Measurements from ENCODE around the gene STAG1.
"Not testable (repeated sequence)": the region's sequence is repeated elsewhere in the genome, so short reads cannot be mapped to it uniquely, and the experiment has no call there.

STAG1 gene

GRCh38 chr3:136642711-136643110 is 109.5 kb downstream of the STAG1 start:
- no peak for DNase-seq

DNA sequence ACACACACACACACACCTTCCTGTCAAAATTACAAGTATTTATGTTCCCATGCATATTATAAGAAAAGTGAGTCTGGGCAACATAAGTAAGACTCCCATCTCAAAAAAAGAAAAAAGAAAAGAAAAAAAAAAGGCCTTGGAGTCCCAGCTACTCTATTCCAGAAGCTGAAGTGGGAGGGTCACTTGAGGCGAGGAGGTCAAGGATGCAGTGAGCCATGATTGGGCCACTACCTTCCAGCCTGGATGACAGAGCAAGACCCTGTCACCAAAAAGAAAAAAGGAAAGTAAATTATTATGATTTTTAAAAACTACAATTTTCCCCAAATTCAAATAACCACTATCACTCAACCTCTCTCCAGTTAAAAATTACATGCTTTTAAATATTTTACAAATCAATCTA is 113.1 kb downstream of the STAG1 start:
- no peak for DNase-seq

DNA sequence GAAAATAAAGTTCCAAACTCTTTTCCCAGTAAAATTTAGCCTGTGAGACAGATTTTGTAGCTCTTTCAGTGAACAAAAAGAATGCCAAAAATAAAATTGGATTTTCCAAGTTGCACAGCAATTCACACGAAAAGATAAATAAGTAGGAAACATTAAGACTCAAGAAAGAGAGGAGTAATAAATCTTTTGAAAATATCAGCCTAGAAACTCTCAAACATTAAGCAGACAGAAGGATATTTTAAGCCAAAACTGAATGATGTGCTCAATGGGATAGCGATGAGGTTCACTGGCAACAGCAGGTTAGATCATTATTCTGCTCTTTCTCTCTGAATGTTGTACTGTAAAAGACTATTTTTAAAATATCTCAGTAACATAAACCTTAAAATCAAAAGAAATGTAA is 115.0 kb downstream of the STAG1 start:
- no peak for DNase-seq

GRCh38 chr3:136634821-136635220 is 117.4 kb downstream of the STAG1 start:
- DNase-seq: no peak

GRCh38 chr3:136632625-136633081 is 119.5 kb downstream of the STAG1 start:
- peak; percentile 5 for DNase-seq

DNA sequence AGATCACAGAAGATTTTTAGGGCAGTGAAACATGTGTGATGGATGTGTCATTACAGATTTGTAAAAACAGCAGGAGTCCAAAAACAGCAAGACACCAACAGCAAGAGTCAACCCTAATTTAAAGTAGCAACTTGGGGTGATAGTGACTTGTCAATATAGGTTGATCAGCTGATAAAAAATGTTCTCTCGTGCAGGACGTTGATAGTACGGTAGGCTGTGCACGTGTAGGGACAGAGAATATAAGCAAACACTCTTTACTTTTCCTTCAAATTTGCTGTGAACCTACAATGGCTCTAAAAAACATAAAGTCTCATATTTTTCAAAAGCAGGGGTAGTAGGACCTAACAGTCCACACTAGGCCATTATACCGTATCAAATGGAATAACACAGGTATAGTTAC is 120.8 kb downstream of the STAG1 start:
- DNase-seq: no peak

DNA sequence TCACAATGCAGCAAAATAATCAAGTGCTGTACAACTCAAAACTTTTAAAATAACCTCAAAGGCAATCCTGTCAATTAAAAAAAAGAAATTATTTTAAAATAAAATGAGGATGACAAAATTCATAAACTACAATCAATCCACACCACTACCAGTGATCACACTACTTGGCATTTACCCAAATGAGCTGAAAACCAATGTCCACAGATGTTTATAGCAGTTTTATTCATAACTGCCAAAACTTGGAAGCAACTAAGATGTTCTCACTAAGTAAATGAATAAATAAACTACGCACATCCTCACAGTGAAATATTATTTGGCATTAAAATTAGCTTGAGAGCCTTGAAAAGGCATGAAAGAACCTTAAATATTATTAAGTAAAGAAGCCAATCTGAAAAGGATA is 121.3 kb downstream of the STAG1 start:
- DNase-seq: no peak

DNA sequence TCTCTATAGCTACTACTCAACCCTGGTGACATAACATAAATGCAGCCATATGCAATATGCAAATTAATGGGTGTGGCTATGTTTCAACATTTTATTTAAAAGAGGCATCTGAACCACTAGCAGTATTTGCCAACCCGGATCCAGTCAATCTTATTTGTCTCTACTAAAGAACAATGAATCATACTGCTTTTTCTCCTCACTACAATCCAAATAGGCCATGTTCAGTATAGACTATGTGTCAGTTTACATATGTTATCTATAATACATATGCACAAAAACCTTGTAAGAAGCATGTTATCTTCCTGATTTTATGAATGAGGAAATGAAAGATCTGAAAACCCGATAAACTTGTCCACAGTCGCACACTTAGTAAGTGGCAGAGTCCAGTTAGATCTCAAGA is 125.7 kb downstream of the STAG1 start:
- no peak for DNase-seq

DNA sequence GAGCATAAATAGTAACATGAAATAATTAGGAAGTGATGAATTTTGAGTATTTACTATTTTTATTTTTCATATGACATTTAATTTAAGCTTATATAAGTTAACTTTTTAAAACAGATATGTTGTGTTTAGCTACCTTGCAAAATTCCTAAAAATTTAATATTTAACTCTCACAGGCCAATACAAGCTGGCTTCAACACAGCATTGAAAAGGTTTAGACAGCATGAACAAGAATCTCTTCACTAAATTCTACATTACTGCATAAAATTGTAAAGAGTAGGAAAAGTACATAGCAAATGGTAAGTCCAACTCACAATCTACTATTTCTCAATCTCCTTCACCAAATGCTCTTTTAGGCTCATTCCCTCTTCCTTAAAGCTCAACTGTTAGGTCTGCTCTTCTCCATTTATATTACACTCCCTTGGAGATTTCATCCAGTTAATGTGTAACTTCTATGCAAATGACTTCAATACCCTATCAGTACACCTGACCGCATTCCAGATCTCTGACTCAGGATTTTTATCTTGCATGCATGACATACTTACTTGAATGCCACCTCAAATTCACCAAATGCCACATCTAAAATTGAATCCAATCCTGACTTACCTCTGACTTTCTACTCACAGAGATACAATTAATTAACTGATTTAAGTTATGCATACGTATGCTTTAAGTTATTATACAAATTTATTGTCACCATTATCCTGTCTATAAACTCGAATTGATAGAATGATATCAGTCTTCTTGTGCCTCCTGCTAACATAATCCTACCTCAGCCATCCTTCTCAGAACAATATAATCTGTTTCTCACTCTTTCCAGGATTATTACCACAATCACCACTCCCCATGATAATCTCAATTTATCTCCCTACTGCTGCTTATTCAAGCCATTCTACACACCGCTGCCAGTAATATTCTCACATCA is 127.0 kb downstream of the STAG1 start:
- peak; percentile 84 for DNase-seq

GRCh38 chr3:136624371-136624770 is 127.8 kb downstream of the STAG1 start:
- no peak for DNase-seq

DNA sequence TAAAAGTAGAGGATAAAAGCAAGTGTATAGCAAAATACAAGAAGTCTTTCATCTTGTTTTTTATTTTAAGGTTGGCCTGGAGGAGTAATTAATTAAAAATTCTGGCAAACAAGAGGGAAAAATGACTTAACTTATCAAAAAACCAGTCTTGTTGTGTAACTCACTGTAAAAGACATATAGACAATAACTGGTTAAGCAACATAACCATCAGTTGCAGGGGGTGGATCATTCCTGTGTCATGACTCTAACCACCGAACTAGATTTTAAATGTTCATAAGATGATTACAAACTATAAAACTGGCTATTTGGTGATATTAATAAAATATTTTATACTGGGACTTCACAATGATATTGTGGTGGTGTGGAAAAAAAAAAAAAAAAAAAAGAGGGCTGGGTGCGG is 130.6 kb downstream of the STAG1 start:
- DNase-seq: no peak

GRCh38 chr3:136620436-136620835 is 131.7 kb downstream of the STAG1 start:
- no peak for DNase-seq

DNA sequence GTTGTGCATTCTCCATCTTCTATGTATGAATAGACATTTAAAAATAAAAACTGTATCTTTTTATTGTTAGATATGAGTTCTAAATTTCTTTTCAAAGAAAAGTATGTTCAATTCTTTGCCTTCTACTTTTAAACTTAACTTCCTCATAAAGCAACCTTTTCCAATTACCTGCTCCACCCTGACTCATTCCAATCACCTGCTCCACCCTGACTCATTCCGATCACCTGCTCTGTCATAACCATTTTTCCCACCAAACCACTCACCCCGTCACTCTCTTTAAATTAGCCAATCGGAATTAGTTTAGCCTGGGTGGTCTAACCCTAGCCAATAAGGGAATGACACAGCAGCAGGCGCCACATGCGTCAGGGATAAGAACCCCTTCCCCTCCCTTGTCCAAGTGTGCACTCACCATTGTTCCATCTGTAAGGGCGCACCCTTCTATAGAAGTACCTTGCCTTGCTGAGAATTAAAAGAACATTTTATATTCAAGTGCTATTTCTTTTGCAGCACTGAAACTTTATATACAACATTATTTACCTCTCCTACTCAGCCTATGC is 134.1 kb downstream of the STAG1 start:
- not testable (repeated sequence) for DNase-seq

DNA sequence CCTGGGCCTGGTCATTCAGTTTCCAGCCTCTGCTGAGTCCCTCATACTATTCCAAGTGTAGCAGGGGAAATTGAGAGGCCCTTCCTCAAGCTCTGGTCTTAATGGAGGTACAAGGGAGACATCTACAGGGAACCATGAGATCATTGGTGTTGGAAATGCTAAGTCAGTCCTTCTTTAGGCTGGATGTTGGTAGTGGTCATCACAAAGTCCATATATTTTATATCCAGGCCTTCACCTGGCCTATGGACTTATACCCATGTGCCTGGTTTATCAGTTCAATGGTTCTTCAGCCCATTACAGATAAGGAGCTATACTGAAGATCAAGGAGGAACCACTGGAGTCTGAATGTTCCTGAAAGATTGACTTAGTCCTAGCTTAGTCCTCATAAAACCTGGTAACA is 135.0 kb downstream of the STAG1 start:
- DNase-seq: no peak

DNA sequence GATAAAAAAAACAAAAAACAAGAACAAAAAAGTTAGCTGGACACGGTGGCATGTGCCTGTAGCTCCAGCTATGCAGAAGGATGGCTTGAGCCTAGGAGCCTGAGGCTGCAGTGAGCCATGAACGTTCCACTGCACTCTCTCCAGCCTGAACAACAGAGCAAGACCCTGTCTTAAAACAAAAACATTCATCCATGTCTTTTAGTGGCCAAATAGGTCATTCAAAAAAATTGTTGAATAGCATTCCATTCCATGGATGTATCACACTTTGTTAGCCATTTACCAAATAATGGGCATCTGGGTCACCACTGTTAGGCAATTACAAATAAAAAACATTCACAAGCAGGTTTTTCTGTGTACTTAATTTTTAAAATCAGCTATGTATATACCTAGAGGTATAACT is 139.7 kb downstream of the STAG1 start:
- DNase-seq: no peak

- no peak for DNase-seq
Measured at GRCh38 chr3:136606990-136607389, 145.2 kb downstream of the STAG1 start.

DNA sequence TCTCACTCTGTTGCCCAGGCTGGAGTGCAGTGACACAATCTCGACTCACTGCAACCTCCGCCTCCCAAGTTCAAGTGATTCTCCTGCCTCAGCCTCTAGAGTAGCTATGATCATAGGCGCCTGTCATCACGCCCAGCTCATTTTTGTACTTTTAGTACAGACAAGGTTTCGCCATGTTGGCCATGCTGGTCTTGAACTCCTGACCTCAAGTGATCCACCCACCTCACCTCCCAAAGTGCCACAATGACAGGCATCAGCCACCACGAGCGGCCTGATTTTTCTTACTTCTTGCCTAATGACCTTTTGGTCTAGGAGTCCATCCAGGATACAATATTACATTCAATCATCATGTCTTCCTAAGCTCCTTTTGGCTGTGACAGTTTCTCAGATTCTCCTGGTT is 146.0 kb downstream of the STAG1 start:
- DNase-seq: not testable (repeated sequence)

DNA sequence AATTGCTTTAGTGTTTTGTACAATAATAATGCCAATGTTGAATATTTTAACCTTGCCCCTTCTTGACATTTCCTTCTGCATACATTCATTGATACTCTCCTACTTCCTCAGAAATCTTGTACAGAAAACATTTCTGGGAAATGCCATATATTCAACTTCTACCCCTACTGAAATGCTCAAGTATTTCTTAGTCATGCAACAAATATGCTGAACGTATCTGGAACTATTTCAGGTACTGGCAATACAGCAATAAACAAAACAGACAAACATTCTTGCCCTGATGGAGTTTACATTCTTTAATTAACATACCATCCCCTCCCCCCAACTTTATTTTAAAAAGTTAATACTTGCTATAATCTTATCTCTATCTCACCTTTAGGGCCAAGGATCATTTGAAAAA is 147.2 kb downstream of the STAG1 start:
- DNase-seq: no peak

- DNase-seq: no peak
Measured at GRCh38 chr3:136602818-136603217, 149.4 kb downstream of the STAG1 start.

DNA sequence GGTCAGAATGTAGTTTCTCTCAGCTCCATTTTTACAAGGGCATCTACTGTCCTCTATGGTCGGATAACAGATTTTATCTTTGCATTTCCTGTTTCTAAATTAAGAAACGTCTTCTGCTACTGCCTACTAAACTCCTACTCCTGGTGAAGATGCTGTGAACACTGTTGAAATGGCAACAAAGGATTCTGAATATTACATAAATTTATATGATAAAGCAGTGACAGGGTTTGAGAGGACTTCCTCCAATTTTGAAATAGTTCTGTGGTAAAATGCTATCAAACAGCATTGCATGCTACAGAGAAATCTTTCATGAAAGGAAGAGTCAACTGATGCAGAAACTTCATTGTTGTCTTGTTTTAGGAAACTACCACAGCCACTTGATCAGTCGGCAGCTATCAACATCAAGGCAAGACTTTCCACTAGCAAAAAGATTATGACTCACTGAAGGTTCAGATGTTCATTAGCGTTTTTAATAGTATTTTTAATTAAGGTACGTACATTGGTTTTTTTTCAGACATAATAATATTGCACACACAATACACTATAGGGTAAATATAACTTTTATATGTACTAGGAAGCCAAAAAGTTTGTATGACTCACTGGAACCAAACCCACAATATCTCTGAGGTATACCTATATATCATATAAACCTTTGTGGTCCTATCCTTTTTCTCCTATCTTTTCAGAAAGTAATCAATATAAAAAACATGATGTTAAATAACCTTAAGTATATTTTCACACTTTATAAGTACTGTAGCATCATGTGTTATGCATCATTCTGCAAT is 156.1 kb downstream of the STAG1 start:
- DNase-seq: no peak

DNA sequence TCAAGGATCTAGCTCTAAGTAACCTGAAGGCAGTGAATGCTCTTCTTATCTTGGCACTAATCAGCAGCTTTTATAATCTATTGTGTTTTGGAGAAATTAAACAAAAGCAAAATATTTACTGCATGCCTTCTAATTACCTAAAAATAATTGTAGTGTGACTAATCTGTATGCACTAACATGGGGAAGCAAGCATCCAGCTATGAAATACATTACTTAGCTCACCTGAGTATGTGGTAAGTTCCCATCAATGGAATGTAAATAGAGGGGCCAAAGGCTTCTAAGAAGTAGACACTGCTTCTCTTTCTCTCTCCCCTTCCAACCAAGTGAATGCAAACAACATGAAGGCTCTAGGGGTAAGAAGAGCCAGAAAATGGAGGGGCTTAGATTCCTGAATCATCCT is 165.6 kb downstream of the STAG1 start:
- no peak for DNase-seq

GRCh38 chr3:136584728-136585127 is 167.4 kb downstream of the STAG1 start:
- no peak for DNase-seq

- no peak for DNase-seq
Measured at GRCh38 chr3:136583823-136584222, 168.4 kb downstream of the STAG1 start.

DNA sequence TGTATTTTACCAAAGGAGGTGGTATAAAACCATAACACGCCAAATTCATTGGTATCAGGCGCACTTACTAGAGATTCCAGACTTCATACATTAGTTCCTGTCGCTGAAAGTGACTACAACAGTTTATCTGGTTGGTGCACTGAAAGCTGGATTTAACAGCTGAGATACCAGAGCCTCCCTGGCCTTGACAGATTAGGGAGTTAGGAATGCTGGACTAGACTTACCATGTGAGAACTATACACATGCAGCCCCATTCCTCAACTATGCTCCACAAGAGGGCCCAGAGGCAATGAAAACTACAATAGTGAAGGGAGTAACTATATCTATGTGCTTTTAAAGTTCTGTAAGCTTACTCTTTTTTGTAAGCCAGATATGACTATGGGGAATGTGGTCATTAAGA is 174.4 kb downstream of the STAG1 start:
- DNase-seq: no peak
